ENCODE measurements around the gene CASP7.

DNA sequence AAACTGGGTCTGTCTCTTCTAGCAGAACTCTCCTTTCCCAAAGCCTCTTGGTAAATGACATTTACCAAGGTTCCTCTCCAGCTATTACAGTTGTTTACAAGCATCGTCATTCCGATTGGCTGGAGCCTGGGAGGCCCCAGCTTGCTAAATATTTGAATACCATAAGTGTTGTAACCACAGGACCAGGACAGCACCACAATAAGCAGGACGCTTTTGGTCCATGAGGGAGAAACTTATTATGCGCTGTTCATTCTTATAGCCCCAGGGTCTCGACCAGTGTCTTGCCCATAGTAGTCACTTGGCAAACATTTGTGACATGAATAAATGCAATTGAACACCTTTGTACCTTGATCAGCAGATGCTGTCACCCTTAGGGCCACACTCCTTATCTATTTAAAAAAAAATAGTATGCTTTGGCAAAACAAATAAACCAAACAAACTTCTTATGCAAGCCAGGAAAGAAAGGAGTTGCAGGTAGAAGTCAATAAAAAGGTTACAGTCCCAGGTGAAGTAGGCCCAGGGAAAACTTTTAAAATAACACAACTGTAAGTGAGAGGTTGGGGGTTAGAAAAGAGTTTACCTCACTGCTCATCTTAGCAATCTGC lies 48.7 kb upstream of the CASP7 start:
- TF ChIP-seq, protein P1, sequence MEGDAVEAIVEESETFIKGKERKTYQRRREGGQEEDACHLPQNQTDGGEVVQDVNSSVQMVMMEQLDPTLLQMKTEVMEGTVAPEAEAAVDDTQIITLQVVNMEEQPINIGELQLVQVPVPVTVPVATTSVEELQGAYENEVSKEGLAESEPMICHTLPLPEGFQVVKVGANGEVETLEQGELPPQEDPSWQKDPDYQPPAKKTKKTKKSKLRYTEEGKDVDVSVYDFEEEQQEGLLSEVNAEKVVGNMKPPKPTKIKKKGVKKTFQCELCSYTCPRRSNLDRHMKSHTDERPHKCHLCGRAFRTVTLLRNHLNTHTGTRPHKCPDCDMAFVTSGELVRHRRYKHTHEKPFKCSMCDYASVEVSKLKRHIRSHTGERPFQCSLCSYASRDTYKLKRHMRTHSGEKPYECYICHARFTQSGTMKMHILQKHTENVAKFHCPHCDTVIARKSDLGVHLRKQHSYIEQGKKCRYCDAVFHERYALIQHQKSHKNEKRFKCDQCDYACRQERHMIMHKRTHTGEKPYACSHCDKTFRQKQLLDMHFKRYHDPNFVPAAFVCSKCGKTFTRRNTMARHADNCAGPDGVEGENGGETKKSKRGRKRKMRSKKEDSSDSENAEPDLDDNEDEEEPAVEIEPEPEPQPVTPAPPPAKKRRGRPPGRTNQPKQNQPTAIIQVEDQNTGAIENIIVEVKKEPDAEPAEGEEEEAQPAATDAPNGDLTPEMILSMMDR (conservative IDR thresholded peaks at IDR 0.05): no peak
- no peak for TF ChIP-seq EZH2 (IDR thresholded peaks at IDR 0.05; ENCODE audit: low read depth)
